ENCODE results near the gene KRT6B.
"Not testable (repeated sequence)": the region's sequence is repeated elsewhere in the genome, so short reads cannot be mapped to it uniquely, and the experiment has no call there.

Gene KRT6B

GRCh38 chr12:52452101-52452500 lies at the start of gene KRT6B:
Gene KRT6B, minus strand, starts transcription at chr12:52452146. Its CDS starts 68 bp downstream, at chr12:52452078.
- DNase-seq, result no peak

GRCh38 chr12:52501490-52501889 lies 49.5 kb upstream of the KRT6B start:
- no peak for DNase-seq

- not testable (repeated sequence) for DNase-seq
These were observed 48.6 kb upstream of the KRT6B start for GRCh38 chr12:52500574-52500973.

GRCh38 chr12:52499806-52500560 lies 48.0 kb upstream of the KRT6B start:
- DNase-seq, result no peak

- no peak for DNase-seq
These were observed 47.0 kb upstream of the KRT6B start for GRCh38 chr12:52498946-52499345.

- DNase-seq, result no peak
These were observed 46.0 kb upstream of the KRT6B start for GRCh38 chr12:52497975-52498374.

GRCh38 chr12:52496590-52497071 lies 44.7 kb upstream of the KRT6B start:
- no peak for DNase-seq

- peak; percentile 33 for DNase-seq
These were observed 44.1 kb upstream of the KRT6B start for GRCh38 chr12:52496054-52496453.

- peak; percentile 91 for DNase-seq
These were observed 43.4 kb upstream of the KRT6B start for GRCh38 chr12:52495389-52495788.

GRCh38 chr12:52494518-52494917 lies 42.6 kb upstream of the KRT6B start:
- no peak for DNase-seq

GRCh38 chr12:52494100-52494499 lies 42.2 kb upstream of the KRT6B start:
- no peak for DNase-seq

- DNase-seq, result no peak
These were observed 41.2 kb upstream of the KRT6B start, which contains the start of gene KRT6A for GRCh38 chr12:52493172-52493571. Gene KRT6A, minus strand, starts transcription at chr12:52493257. Its CDS starts 69 bp downstream, at chr12:52493188.

GRCh38 chr12:52492405-52492804 lies 40.5 kb upstream of the KRT6B start:
- DNase-seq, result not testable (repeated sequence)

- not testable (repeated sequence) for DNase-seq
These were observed 39.5 kb upstream of the KRT6B start for GRCh38 chr12:52491495-52491894.

GRCh38 chr12:52488736-52489135 lies 36.8 kb upstream of the KRT6B start:
- DNase-seq, result no peak

- DNase-seq, result not testable (repeated sequence)
These were observed 35.9 kb upstream of the KRT6B start for GRCh38 chr12:52487744-52488443.

GRCh38 chr12:52487211-52487610 lies 35.3 kb upstream of the KRT6B start:
- no peak for DNase-seq

GRCh38 chr12:52486166-52487105 lies 34.5 kb upstream of the KRT6B start:
- DNase-seq, result no peak

- no peak for DNase-seq
These were observed 28.1 kb upstream of the KRT6B start for GRCh38 chr12:52480073-52480472.

GRCh38 chr12:52477651-52478050 lies 25.7 kb upstream of the KRT6B start:
- no peak for DNase-seq

- DNase-seq, result no peak
These were observed 22.3 kb upstream of the KRT6B start for GRCh38 chr12:52474212-52474611.

- no peak for DNase-seq
These were observed 21.8 kb upstream of the KRT6B start, which contains the start of gene KRT6C for GRCh38 chr12:52473768-52474167. Gene KRT6C, minus strand, starts transcription at chr12:52473805. Its CDS starts 68 bp downstream, at chr12:52473737.

GRCh38 chr12:52469853-52470252 lies 17.9 kb upstream of the KRT6B start:
- no peak for DNase-seq
